Colonic mucosa (tissue), 4 donors: ENCODE data around the gene RHEX. TPM values are rescaled to one million over a fixed set of nuclear protein-coding genes. Genes with fewer than 3 reads are reported as not detected.
"Not testable (repeated sequence)": the region's sequence is repeated elsewhere in the genome, so short reads cannot be mapped to it uniquely, and the experiment has no call there.

ENCODE experiments used
- DNase-seq: peaks from one replicate; pipeline ENCODE4 v3.0.0-alpha.2; 2020
- H3K27ac ChIP-seq: fragments of 200-600 bp; one replicate; pipeline ENCODE4 v1.8.0; 2021
- H3K27me3 ChIP-seq: fragments of 200-600 bp; one replicate; pipeline ENCODE4 v1.8.0; 2021
- H3K36me3 ChIP-seq: fragments of 200-600 bp; one replicate; pipeline ENCODE4 v1.8.0; 2021
- H3K4me1 ChIP-seq: fragments of 200-600 bp; one replicate; pipeline ENCODE4 v1.8.0; 2021; ENCODE audit warnings: mild to moderate bottlenecking
- H3K4me3 ChIP-seq: fragments of 200-600 bp; one replicate; pipeline ENCODE4 v1.8.0; 2021
- H3K9ac ChIP-seq, 2 donors: one replicate each; pipeline ENCODE4 v1.7.0; 2013; ENCODE audit warnings: control low read depth in 2 of 2, low read depth in 2 of 2, low read length in 2 of 2
- H3K9me3 ChIP-seq: fragments of 200-600 bp; one replicate; pipeline ENCODE4 v1.8.0; 2021
- CTCF ChIP-seq: fragments of 200-600 bp; IDR thresholded peaks from one replicate; pipeline ENCODE4 v1.8.0; 2022; ENCODE audit warnings: antibody characterized with exemption, mild to moderate bottlenecking
- intact Hi-C: fragments of 100-400 bp; cut with DNase I; formaldehyde crosslinking; loops from one replicate; pipeline ENCODE4 v1.14.1; 2022
- total RNA-seq, 2 donors: library from RNA; stranded (reverse); fragmentation: NEBNext Ultra II Directional in 1 of 2; extraction: Animal tissue kit (Norgen Biotek cat#: 25700) in 1 of 2; gene quantifications; one replicate each; pipeline ENCODE4 v1.2.1, GENCODE V29; 2021
- donor health status: healthy.
- donor health status: DM: no; HTN: no; CAD: no.
- donor health status: DM: no; HTN: no; CAD: no.

Gene RHEX
- total RNA-seq, 2 donors from 2014 or later = 1.1 to 1.4 TPM

DNA sequence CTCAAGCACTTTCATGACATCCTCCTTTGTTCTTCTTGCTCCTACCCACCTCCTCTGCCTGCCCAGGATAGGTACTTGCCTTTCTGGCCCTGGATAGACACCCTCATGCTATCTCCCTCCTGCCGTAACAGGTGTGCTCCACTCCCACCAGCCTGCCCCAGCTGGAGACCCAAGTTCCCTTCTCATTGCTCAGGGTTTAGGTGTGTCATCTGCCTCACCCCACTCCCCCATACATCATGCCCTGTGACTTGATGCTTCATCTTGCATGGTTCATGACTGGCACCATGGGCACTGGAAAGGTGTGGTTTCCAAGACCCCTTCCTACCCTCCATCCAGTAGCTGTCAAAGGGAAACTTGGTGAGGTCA, 5.9 kb downstream of the RHEX start:
- no peak for DNase-seq
- Histone ChIP-seq H3K27me3 (no peaks in the 10 kb centered on the region), H3K9me3 (no peaks in the 10 kb centered on the region), H3K27ac (no peak overlapping the region), H3K4me1 (no peaks in the 10 kb centered on the region), H3K9ac (no peak overlapping the region), H3K36me3 (no peaks in the 10 kb centered on the region), H3K4me3 (no peak overlapping the region)
- intact Hi-C loops = no loop called here
- TF ChIP-seq CTCF = no peak

DNA sequence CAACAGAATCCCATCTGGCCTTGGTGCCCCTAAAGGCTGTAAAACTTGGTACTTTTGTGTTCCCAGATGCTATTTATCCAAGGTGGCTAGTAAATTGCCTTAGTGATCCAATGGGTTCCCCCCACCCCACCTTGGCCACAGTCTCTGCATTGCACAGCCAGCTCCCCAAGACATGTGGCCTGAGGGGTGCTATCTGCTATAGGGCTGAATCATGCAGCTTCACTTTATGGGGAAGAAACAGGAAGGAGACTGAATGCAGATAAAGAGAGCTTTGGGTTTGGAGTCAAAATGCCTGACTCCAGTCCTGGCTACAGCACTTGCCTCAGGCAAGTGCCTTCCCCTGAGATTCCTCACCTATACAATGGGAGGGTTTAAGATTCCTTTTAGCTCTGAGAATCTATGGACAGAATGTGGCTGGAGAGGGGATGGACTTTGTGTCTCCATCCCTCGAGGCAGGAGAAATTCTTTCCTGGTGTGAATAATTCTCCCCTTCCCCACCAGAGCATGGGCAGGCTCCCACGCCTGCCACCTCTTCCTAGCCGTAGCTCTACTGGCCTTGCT, 6.5 kb downstream of the RHEX start:
- H3K9me3 ChIP-seq = no peaks in the 10 kb centered on the region
- no peak overlapping the region for H3K4me3 ChIP-seq
- DNase-seq = no peak
- no peak for TF ChIP-seq CTCF
- H3K27me3 ChIP-seq = no peaks in the 10 kb centered on the region
- no peaks in the 10 kb centered on the region for H3K36me3 ChIP-seq
- H3K9ac ChIP-seq = no peak overlapping the region
- intact Hi-C loops = no loop called here
- H3K4me1 ChIP-seq = no peaks in the 10 kb centered on the region
- H3K27ac ChIP-seq = no peak overlapping the region

- Histone ChIP-seq H3K9ac (no peak overlapping the region), H3K27me3 (no peaks in the 10 kb centered on the region), H3K4me3 (no peak overlapping the region), H3K27ac (no peak overlapping the region), H3K4me1 (no peaks in the 10 kb centered on the region), H3K9me3 (no peaks in the 10 kb centered on the region), H3K36me3 (no peaks in the 10 kb centered on the region)
- no peak for TF ChIP-seq CTCF
- intact Hi-C loops = no loop called here
- no peak for DNase-seq
Observed at GRCh38 chr1:206060844-206061243, 7.9 kb downstream of the RHEX start.

GRCh38 chr1:206062464-206062863, 9.5 kb downstream of the RHEX start:
- no peaks in the 10 kb centered on the region for H3K9me3 ChIP-seq
- no peak overlapping the region for H3K27ac ChIP-seq
- H3K4me3 ChIP-seq = no peak overlapping the region
- intact Hi-C loops = no loop called here
- no peaks in the 10 kb centered on the region for H3K27me3 ChIP-seq
- no peak overlapping the region for H3K9ac ChIP-seq
- no peak for DNase-seq
- H3K4me1 ChIP-seq = no peaks in the 10 kb centered on the region
- TF ChIP-seq CTCF = no peak
- H3K36me3 ChIP-seq = no peaks in the 10 kb centered on the region

- H3K4me1 ChIP-seq, H3K27me3 ChIP-seq, H3K4me3 ChIP-seq, H3K9me3 ChIP-seq, H3K27ac ChIP-seq, DNase-seq, H3K36me3 ChIP-seq, H3K9ac ChIP-seq, intact Hi-C loops: not testable (repeated sequence)
Observed at GRCh38 chr1:206064001-206064400, 11.0 kb downstream of the RHEX start.

DNA sequence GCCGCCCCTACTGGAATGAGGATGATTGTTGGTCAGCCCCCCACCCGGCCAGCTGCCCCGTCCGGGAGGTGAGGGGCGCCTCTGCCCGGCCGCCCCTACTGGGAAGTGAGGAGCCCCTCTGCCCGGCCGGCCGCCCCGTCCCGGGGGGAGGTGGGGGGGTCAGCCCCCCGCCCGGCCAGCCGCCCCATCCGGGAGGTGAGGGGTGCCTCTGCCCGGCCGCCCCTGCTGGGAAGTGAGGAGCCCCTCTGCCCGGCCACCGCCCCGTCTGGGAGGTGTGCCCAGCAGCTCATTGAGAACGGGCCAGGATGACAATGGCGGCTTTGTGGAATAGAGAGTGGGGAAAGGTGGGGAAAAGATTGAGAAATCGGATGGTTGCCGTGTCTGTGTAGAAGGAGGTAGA, 11.5 kb downstream of the RHEX start:
- intact Hi-C loops, H3K27ac ChIP-seq, H3K27me3 ChIP-seq, H3K36me3 ChIP-seq, H3K4me1 ChIP-seq, H3K9me3 ChIP-seq, H3K4me3 ChIP-seq, H3K9ac ChIP-seq, DNase-seq: not testable (repeated sequence)
